K562 (cell line): ENCODE data around the gene SDE2. TPM values are rescaled to one million over a fixed set of nuclear protein-coding genes. Genes with fewer than 3 reads are reported as not detected.

ENCODE experiments used
- ATF1 ChIP-seq, 2 experiments: fragments of 450-650 bp in 1 of 2; IDR thresholded peaks; 2 replicates each; pipeline ENCODE4 v1.6.1; 2016; ENCODE audit warnings: missing compliant biosample characterization in 1 of 2, missing genetic modification characterization in 1 of 2
- CEBPG ChIP-seq, 3 experiments: fragments of 200-800 bp in 1 of 3; sonication (Bioruptor generic) in 1 of 3; sonication (generic) in 1 of 3; formaldehyde crosslinking in 1 of 3; IDR thresholded peaks in 2 of 3; conservative IDR thresholded peaks in 1 of 3; 2 replicates each; pipeline versions ENCODE4 v1.6.1 to v1.8.0; 2016 to 2022; ENCODE audit warnings: missing compliant biosample characterization in 2 of 3, missing genetic modification characterization in 2 of 3, mild to moderate bottlenecking in 1 of 3, missing genetic modification reagents in 1 of 3
- HDAC1 ChIP-seq, 2 experiments: fragments of 450-650 bp; IDR thresholded peaks; 2 replicates each; pipeline ENCODE4 v1.6.1; 2016 to 2017; ENCODE audit warnings: inconsistent platforms in 1 of 2, mild to moderate bottlenecking in 1 of 2, moderate library complexity in 1 of 2
- IFI16 ChIP-seq: fragments of 250-450 bp; sonication (Bioruptor Pico); IDR thresholded peaks from 2 replicates; pipeline ENCODE4 v2.1.2; 2022; ENCODE audit warnings: mild to moderate bottlenecking, inconsistent platforms
- ILF3 ChIP-seq: fragments of 450-650 bp; IDR thresholded peaks from 2 replicates; pipeline ENCODE4 v1.6.1; 2018; ENCODE audit warnings: antibody characterized with exemption, mild to moderate bottlenecking, moderate library complexity, borderline replicate concordance
- KDM5B ChIP-seq: fragments of 200-600 bp; sonication (generic); IDR thresholded peaks from 2 replicates; pipeline ENCODE4 v1.6.1; 2012; ENCODE audit warnings: low read depth, mild to moderate bottlenecking, moderate library complexity, low read length, control low read depth, inconsistent platforms; ENCODE audit not compliant: insufficient replicate concordance
- NONO ChIP-seq, 2 experiments: fragments of 200-400 bp in 1 of 2; fragments of 450-650 bp in 1 of 2; formaldehyde crosslinking in 1 of 2; IDR thresholded peaks; 2 replicates each; pipeline ENCODE4 v1.6.1; 2017; ENCODE audit warnings: low read depth in 2 of 2, mild to moderate bottlenecking in 2 of 2, moderate library complexity in 2 of 2, low read length in 1 of 2
- RNF2 ChIP-seq: sonication (generic); IDR thresholded peaks from 2 replicates; pipeline ENCODE4 v1.6.1; 2016
- SMAD3 ChIP-seq: fragments of 450-650 bp; formaldehyde crosslinking; conservative IDR thresholded peaks from 2 replicates; pipeline ENCODE4 v1.4.0; 2020; ENCODE audit warnings: mild to moderate bottlenecking
- TEAD4 ChIP-seq, 2 experiments: sonication (generic) in 1 of 2; formaldehyde crosslinking in 1 of 2; IDR thresholded peaks; 2 replicates each; pipeline versions ENCODE4 v1.6.1 to v1.8.0; 2012 to 2022; ENCODE audit warnings: borderline replicate concordance in 1 of 2, inconsistent platforms in 1 of 2, low read length in 1 of 2, mild to moderate bottlenecking in 1 of 2, missing genetic modification reagents in 1 of 2
- ZFP91 ChIP-seq: sonication (generic); formaldehyde crosslinking; IDR thresholded peaks from 2 replicates; pipeline ENCODE4 v1.8.0; 2022; ENCODE audit warnings: mild to moderate bottlenecking, missing genetic modification reagents
- ZNF57 ChIP-seq: fragments of 450-650 bp; formaldehyde crosslinking; IDR thresholded peaks from 2 replicates; pipeline ENCODE4 v1.4.0; 2020; ENCODE audit warnings: mild to moderate bottlenecking, moderate library complexity
- polyA plus RNA-seq, 8 experiments: library from polyadenylated mRNA; depleted of rRNA in 4 of 8; stranded (reverse) in 5 of 8; unstranded in 3 of 8; fragments of >200 nt; fragmentation: Nextera tagmentation in 2 of 8; fragmentation: Illumina TruSeq in 1 of 8; extraction: Ambion mirVana in 2 of 8; extraction: Trizol in 1 of 8; gene quantifications; 2 replicates each; pipeline versions ENCODE4 v1.2.1 to v1.2.3, GENCODE V29; 2011 to 2014; ENCODE audit warnings: inconsistent platforms in 1 of 8, missing spikeins in 1 of 8
- total RNA-seq, 7 experiments: library from RNA; depleted of rRNA in 6 of 7; stranded (reverse); fragments of >200 nt in 6 of 7; fragmentation: Illumina TruSeq in 2 of 7; extraction: Trizol in 2 of 7; gene quantifications; 2 replicates each; pipeline versions ENCODE4 v1.2.1 to v1.2.3, GENCODE V29; 2011 to 2021; ENCODE audit warnings: low replicate concordance in 1 of 7
- TF ChIP-seq, protein P1 (sequence below): fragments of 450-650 bp; formaldehyde crosslinking; IDR thresholded peaks from 2 replicates; pipeline ENCODE4 v1.4.0; 2020; ENCODE audit warnings: mild to moderate bottlenecking, moderate library complexity
- TF ChIP-seq, protein P2 (sequence below): fragments of 450-650 bp; formaldehyde crosslinking; IDR thresholded peaks from 2 replicates; pipeline ENCODE4 v1.4.0; 2020; ENCODE audit warnings: mild to moderate bottlenecking, mixed read lengths
- TF ChIP-seq, protein P3 (sequence below), 3 experiments: fragments of 200-800 bp in 1 of 3; fragments of 250-450 bp in 1 of 3; fragments of 450-650 bp in 1 of 3; sonication (Bioruptor Pico) in 1 of 3; sonication (Bioruptor generic) in 1 of 3; formaldehyde crosslinking in 1 of 3; IDR thresholded peaks; 2 replicates each; pipeline versions ENCODE4 v1.6.1 to v1.8.0; 2016 to 2022; ENCODE audit warnings: mild to moderate bottlenecking in 2 of 3, missing genetic modification characterization in 2 of 3, missing compliant biosample characterization in 1 of 3, moderate library complexity in 1 of 3
- TF ChIP-seq, protein P4 (sequence below): fragments of 450-650 bp; IDR thresholded peaks from 2 replicates; pipeline ENCODE4 v1.6.1; 2016; ENCODE audit warnings: low read depth, mild to moderate bottlenecking, moderate library complexity

The SDE2 gene
- total and polyA plus RNA-seq, 9 of the 15 experiments (the other 6 are each of a cell fraction or from before 2014, with no cell fraction given): 14.3 to 62.3 (median 46.0) TPM

DNA sequence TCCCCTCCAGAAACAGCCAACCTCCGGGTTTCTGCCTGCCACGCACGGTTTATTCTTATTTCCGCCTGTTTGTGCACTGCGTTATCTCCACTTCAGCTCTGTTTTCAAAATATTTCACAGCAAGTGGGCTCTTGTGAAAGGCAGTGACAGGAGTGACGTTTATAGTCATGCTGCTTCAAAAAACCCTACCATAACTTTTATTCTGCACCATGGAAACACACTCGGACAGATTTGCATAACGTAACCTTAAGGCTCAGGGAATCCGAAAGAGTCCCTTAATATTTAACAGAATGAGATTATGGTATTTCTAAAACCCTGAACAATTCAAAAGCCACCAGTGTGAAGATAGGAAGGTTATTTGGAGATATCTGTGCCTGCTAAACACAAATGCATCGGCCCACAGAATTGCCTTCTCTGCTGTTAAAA is 782 bp upstream of the SDE2 start (continued):
- TF ChIP-seq ILF3 (0 out of 2 replicates have a peak, but pooled peaks have one; percentile 17), IFI16 (CRISPR knock-in tag) (0 out of 2 replicates have a peak, but pooled peaks have one; percentile 10), ATF1 (CRISPR knock-in tag; IDR thresholded peaks at IDR 0.05) (no peak), ATF1 (tag; IDR thresholded peaks at IDR 0.05) (no peak), ZNF57 (CRISPR knock-in tag) (no peak), KDM5B (peak; percentile 11), SMAD3 (CRISPR knock-in tag) (0 out of 2 replicates have a peak, but pooled peaks have one; percentile 12), ZFP91 (CRISPR knock-in tag) (no peak), CEBPG (CRISPR knock-in tag; IDR thresholded peaks at IDR 0.05) (no peak), CEBPG (tag; conservative IDR thresholded peaks at IDR 0.05 in 1 of 2, IDR thresholded peaks at IDR 0.05 in 1 of 2) (peak in 1 of 2 experiments; percentile 80; a peak in 2 of 4 replicates), HDAC1 (IDR thresholded peaks at IDR 0.05) (peak in 1 of 2 experiments; percentile 51; a peak in 1 of 4 replicates), NONO (IDR thresholded peaks at IDR 0.05; ENCODE audit: low read depth in 2 of 2, low read length in 1 of 2) (0 out of 4 replicates have a peak, but pooled peaks of 1 of the 2 experiments have one; percentile 3), TEAD4 (IDR thresholded peaks at IDR 0.05; ENCODE audit: low read length) (no peak), TEAD4 (CRISPR knock-in tag; IDR thresholded peaks at IDR 0.05; ENCODE audit: borderline replicate concordance) (no peak), RNF2 (no peak)
- TF ChIP-seq, protein P1, sequence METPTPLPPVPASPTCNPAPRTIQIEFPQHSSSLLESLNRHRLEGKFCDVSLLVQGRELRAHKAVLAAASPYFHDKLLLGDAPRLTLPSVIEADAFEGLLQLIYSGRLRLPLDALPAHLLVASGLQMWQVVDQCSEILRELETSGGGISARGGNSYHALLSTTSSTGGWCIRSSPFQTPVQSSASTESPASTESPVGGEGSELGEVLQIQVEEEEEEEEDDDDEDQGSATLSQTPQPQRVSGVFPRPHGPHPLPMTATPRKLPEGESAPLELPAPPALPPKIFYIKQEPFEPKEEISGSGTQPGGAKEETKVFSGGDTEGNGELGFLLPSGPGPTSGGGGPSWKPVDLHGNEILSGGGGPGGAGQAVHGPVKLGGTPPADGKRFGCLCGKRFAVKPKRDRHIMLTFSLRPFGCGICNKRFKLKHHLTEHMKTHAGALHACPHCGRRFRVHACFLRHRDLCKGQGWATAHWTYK (CRISPR knock-in tag): 0 out of 2 replicates have a peak, but pooled peaks have one; percentile 7
- TF ChIP-seq, protein P2, sequence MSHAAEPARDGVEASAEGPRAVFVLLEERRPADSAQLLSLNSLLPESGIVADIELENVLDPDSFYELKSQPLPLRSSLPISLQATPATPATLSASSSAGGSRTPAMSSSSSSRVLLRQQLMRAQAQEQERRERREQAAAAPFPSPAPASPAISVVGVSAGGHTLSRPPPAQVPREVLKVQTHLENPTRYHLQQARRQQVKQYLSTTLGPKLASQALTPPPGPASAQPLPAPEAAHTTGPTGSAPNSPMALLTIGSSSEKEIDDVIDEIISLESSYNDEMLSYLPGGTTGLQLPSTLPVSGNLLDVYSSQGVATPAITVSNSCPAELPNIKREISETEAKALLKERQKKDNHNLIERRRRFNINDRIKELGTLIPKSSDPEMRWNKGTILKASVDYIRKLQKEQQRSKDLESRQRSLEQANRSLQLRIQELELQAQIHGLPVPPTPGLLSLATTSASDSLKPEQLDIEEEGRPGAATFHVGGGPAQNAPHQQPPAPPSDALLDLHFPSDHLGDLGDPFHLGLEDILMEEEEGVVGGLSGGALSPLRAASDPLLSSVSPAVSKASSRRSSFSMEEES (CRISPR knock-in tag): no peak
- TF ChIP-seq, protein P3, sequence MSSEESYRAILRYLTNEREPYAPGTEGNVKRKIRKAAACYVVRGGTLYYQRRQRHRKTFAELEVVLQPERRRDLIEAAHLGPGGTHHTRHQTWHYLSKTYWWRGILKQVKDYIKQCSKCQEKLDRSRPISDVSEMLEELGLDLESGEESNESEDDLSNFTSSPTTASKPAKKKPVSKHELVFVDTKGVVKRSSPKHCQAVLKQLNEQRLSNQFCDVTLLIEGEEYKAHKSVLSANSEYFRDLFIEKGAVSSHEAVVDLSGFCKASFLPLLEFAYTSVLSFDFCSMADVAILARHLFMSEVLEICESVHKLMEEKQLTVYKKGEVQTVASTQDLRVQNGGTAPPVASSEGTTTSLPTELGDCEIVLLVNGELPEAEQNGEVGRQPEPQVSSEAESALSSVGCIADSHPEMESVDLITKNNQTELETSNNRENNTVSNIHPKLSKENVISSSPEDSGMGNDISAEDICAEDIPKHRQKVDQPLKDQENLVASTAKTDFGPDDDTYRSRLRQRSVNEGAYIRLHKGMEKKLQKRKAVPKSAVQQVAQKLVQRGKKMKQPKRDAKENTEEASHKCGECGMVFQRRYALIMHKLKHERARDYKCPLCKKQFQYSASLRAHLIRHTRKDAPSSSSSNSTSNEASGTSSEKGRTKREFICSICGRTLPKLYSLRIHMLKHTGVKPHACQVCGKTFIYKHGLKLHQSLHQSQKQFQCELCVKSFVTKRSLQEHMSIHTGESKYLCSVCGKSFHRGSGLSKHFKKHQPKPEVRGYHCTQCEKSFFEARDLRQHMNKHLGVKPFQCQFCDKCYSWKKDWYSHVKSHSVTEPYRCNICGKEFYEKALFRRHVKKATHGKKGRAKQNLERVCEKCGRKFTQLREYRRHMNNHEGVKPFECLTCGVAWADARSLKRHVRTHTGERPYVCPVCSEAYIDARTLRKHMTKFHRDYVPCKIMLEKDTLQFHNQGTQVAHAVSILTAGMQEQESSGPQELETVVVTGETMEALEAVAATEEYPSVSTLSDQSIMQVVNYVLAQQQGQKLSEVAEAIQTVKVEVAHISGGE (CRISPR knock-in tag; IDR thresholded peaks at IDR 0.05): 0 out of 6 replicates have a peak, but pooled peaks of 1 of the 3 experiments have one; percentile 6
- TF ChIP-seq, protein P4, sequence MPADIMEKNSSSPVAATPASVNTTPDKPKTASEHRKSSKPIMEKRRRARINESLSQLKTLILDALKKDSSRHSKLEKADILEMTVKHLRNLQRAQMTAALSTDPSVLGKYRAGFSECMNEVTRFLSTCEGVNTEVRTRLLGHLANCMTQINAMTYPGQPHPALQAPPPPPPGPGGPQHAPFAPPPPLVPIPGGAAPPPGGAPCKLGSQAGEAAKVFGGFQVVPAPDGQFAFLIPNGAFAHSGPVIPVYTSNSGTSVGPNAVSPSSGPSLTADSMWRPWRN: no peak
